NCI-H2196 treated with DMSO at 0.1 percent for 48 hours (cell line): ENCODE results near the gene APPBP2.

Source experiments
- DNase-seq: peaks from one replicate; lab custom pipeline; 2025; ENCODE audit not compliant: unreplicated experiment; lab: John Stamatoyannopoulos, UW

The APPBP2 gene

GRCh38 chr17:60398227-60398959, 127.6 kb downstream of the APPBP2 start:
- no peak for DNase-seq

GRCh38 chr17:60396412-60396811, 129.6 kb downstream of the APPBP2 start:
- no peak for DNase-seq

GRCh38 chr17:60395508-60396065, 130.5 kb downstream of the APPBP2 start:
- DNase-seq: no peak

- no peak for DNase-seq
Measured at GRCh38 chr17:60393840-60394723, 132.0 kb downstream of the APPBP2 start.
